Stimulated activated CD8-positive, alpha-beta memory T cell treated with anti-CD3 and anti-CD28 coated beads, Interleukin-4, amount 100 ng/mL, for 4 hours (primary cell): Measurements from ENCODE around the gene IMMP2L.

Source experiments
- DNase-seq, 2 donors: peaks; one replicate each; pipeline ENCODE4 v3.0.0-alpha.2; 2020; ENCODE audit warnings: low read depth in 2 of 2, low spot score in 1 of 2

The IMMP2L gene

DNA sequence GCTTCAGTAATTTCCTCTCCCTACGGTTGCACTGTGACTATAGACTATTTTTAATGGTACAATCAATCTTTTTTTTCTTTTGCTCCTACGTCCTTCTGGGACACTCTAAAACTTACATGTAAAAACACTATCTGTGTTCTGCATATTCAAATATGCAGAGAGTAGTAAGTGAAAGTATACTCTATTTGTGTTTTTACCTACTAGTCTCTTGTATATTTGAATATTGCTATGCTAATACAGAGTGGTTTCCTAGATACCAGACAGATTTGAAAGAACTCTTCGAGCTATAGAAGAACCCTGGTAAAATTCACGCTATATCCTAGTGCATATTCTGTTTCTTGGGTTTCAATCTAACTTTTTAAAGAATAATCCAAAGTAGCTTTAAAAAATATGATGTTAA, 672.2 kb downstream of the IMMP2L start:
- DNase-seq, result no peak

DNA sequence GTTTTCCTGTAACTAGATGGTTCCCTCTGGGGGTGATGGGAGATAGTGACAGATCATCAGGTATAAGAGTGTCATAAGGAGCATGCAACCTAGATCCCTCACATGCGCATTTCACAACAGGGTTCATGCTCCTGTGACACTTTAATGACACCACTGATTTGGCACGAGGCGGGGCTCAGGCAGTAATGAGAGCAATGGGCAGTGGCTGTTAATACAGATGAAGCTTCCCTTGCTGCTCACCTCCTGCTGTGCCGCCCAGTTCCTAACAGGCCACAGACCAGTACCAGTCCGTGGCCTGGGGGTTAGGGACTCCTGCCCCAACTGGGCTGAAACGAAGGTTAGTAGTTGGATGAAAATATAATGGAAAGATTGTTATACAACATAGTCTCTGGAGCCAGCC, 673.0 kb downstream of the IMMP2L start:
- DNase-seq, result no peak

DNA sequence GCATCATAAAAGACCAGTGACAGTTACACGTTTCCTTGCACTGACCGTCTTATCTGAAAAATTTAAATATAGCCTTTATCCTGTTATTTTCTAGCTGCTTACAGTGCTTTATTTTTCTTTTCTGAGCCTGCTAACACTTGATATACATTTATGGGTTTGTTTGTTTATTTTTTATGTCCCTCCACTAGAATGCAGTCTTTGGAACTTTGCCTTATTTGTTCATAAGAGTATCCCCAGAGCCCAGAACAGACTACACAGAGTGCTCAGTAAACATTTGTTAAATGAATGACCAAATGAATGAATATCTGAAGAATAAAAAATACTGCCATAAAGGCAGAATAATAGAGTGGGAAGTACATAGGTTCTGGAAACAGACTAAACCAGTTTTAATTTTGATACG, 673.7 kb downstream of the IMMP2L start:
- DNase-seq, result no peak

DNA sequence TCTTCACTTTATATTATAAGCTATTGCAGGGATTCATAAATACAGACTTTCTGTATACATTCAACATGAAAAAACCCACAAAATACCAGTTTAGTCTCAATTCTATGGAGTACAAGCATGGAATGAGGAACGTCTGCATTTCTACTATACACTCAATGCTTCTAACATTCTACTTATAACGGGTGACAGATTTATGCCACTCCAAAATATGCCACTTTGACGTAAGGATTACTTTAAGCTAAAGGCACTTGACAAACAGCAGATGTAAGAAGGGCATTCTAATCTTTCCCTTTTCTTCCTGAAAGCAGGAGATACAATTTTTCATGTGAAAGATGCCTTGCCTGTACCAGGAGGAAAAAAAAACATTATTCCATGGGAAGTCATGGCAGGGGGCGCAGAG, 676.8 kb downstream of the IMMP2L start:
- DNase-seq, result no peak

DNA sequence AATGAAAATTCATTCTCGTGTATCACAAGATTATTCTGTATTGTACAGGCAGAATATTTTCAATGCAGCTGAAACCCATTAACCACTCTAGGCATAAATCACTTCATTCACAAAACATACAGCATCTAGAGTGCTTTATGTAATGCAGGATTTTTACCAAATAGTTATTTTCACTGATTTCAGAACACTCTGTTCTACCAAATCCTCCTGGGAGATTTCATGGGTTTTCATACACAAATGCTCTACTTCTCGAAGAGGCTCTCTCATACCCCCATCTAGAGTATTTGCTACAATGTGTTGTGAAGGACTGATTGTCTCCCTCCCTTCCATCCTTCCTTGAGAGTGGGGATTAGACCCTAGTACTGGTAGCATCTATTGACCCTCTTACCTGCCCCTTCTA, 680.6 kb downstream of the IMMP2L start:
- DNase-seq, result no peak

DNA sequence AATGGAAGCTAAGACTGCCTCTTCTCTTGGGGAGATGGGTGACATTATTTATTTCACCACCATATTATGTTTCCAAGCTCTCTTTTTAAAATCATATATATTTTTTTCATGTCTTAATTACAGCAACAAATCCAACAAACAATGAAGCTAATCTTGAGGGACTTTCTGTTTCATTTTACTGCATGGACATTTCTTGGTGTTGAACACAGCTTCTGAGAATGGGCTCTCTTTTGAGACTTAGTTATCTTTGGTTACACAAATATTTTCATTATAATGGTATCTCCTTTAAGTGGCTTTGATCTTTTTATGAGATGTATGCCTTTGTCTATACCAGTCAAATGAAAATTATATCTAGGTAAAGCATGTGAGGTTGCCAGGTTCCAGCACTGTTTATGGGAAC, 681.3 kb downstream of the IMMP2L start:
- no peak for DNase-seq

DNA sequence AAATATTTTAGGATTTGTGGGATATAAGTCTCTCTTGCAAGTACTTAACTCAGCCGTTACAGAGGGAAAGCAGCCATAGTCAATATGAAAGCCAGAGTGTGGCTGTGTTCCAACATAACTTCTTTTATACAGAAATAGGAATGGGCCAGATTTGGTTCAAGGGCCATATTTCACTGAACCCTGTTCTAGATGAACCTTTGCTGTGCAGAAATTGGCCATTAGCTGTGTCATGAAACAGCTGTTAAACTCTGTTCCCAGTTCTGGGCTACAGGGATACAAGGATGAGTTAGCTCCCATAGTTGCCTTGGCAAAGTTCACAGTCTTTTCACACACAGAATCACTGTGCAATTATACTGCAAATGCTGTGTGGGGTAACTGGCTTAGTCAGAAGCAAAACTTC, 685.3 kb downstream of the IMMP2L start:
- DNase-seq, result no peak

DNA sequence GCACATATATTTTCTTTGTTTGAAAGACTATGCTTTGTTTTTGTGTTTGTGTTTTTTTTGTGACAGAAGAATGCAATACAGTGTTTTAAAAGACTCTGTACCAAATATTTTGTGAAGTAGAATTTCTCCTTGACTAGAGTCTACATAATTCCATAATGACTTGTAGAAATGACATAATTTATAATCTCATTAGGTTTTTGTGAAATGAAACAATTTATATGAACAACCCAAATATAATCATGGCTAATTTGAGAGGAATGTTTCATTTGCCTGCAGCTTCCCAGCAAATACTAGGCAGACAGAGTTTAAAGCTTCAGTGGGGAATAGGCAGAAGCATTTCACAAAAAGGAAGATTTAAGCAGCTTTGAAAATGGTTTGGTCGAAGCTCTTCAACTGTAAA, 686.9 kb downstream of the IMMP2L start:
- no peak for DNase-seq

DNA sequence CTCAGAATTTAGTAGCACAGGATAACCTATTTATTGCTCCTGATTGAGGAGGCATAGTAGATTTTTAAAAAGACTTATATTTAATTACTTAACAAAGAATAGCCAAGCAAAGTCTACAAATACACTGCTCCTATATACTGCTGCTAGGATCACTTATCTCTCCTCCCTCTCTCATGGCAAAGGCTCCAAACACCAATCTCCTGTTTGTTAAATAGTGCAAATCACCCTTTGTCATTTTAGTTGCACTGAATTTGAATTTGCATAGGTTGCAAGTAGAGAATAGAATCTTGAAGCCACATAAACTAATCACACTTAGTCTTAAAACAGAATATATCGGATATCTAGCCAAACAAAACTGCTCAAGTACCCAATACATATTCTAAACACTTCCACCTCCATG, 690.4 kb downstream of the IMMP2L start:
- DNase-seq, result no peak

DNA sequence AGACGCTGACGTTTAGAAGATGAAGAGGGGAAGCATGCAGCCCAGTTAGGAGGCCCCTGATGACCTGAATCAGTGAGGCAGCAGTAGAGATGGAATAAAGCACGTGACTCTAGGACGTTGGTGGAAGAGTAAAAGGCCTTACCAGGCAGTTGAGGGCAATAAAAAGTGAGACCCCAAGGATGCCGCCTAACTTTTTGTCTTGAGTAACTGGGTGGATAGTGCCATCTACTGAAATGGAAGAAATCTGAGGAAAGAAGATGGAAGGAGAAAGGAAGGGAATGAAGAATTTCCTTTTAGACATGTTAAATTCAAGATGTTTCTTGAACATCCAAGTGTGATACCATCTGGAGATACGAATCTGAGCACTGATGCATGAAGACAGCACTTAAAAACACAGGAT, 691.4 kb downstream of the IMMP2L start:
- no peak for DNase-seq

DNA sequence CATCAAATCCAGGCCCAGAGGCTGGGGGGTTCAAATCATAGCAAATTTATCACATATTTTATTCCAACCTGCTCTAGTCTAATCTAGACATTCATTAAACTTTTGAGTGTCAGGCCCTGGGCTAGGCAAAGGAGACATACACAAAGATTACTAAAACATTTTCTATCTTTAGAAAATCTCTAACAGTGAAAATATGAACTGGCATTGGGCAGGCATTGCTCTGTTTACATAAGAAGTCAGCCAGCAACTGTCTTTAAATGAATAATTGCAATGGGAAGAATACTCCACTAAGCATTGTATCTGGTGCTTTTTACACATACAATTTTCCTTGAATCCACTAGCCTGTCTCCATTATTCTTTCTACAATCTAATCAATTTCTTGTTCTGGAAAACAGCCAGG, 693.8 kb downstream of the IMMP2L start:
- DNase-seq, result no peak

DNA sequence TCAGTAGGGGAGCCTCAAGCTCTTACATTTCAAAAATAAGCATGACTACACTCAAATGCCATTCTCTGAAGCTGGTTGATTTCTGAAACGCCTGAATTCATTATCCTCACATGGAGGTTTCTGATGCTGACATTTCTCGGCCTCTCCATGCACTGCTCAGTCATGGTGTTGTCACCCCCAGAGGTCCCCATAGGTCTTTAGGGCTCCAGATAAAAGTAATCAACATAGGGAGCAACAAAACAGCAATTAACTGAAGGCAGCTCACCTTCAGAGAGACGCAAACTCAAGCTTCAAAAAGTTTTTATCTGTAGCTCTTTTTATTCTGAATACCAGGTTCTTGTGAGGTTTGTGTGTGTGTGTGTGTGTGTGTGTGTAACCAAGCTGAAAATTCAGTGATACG, 694.5 kb downstream of the IMMP2L start:
- DNase-seq, result no peak

DNA sequence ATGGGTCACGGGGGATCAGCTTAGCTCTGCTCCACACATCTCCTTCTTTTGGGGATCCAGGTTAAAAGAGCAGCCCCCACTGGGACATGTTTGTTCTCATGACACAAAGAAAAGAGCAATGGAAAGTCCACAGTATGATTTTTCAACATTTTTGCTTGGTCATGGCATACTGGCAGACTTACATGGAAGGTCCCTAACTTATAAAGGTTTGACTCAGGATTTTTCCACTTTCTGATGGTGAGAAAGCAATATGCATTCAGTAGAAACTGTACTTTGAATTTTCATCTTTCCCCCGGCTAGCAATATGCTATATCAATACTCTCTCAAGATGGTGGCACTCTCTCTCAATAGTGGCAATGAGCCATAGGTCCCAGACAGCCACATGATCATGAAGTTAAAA, 699.0 kb downstream of the IMMP2L start:
- DNase-seq, result no peak

DNA sequence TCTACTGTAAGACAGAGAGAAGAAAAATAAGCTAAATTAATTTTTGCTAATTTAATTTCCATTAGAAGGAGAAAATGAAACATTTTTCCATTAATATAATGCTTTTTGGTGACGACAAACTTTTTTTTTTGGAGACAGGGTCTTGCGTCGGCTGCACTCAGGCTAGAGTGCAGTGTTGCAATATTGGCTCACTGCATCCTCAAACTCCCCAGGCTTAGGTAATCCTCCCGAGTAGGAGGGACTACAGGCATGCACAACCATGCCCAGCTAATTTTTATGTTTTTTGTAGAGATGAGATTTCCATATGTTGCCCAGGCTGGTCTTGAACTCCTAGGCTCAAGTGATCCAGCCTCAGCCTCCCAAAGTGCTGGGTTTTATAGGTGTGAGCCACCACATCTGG, 701.1 kb downstream of the IMMP2L start:
- DNase-seq, result no peak

DNA sequence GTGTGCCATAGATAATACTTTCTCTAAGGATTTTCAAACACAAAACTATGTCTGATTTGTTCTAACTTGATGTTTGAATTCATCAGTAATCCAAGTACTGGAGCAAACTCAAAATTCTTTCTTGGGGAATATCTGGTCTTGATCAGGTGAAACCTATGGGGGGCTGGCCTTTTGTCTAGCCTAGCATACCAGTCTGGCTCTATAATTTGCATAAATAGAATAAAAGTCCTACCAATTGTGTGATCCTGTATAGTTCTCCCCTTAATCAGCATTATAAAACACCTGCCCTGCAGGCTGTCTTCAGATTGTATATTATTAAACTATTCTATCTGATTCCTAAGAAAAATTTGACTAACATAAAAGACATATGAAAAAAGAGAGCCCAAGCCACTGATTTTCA, 705.2 kb downstream of the IMMP2L start:
- no peak for DNase-seq

DNA sequence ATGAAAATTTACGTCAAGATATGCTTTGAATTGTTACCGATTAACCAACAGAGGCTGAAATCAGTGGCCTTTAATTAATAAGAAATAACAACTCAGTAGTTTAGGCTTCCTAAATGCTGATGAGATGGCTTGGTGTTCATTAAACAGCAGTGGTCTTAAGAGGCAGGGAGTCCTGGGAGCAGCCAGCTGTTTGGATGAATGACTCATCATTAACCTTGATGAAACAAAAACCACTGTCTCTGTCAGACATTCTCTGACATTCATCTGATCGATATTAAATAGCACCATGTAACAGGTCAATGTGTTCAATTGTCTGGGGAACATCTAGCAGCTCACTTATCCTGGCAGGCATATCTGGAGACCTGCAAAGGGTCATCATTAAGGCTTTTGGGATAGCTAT, 705.6 kb downstream of the IMMP2L start:
- DNase-seq, result no peak

DNA sequence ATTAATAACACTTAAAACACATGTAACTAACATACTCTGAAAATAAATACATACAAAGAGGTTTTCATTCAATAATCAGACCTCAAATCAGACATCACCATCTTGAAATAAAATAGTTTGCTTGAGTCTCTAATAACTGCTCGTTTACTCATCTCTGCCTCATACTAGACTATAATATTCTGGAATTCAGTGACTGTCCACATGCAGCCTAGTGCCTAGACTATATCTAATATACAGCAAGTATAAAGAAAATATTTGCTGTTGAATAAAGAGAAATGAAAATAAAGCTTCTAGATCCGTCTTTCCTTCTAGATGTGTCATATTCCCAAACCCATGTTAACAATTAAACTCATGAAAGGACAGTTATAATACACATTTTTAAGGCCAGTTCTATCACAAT, 707.6 kb downstream of the IMMP2L start:
- DNase-seq, result no peak

DNA sequence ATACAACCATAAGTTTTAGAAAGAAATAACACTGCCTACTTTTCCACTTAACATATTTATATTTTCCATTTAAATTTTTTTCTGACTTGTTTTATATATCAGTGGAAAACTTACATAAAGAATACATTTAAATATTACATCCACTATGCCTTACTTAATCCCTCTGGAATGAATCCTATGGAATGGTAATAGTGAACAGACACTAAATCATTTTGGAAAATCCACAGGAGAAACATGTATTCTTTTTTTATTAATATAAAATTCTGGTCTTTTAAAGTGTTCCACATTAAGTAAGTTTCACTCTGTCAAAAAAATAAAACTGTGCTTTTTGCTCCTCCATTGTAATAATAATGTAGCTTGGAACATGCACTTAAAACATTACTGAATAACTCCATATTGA, 708.1 kb downstream of the IMMP2L start:
- no peak for DNase-seq

DNA sequence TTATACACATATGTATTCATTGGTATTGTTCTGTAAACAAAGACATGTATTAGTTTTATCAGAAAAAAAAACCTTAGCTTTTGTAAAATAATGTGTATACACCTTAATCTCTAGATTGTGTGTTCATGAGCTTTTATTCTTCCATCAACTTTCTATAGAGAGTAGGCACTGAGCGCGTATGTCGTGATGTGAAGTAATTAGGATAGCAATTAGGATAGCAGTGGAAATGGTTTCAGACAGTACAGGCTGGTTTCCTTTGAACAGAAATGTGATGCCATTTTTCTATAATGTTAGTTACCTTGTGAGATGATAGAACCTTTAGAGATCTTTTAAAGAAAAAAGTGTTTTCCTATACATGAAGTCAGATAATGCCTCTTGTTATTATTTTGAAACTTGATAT, 709.0 kb downstream of the IMMP2L start:
- DNase-seq, result no peak

DNA sequence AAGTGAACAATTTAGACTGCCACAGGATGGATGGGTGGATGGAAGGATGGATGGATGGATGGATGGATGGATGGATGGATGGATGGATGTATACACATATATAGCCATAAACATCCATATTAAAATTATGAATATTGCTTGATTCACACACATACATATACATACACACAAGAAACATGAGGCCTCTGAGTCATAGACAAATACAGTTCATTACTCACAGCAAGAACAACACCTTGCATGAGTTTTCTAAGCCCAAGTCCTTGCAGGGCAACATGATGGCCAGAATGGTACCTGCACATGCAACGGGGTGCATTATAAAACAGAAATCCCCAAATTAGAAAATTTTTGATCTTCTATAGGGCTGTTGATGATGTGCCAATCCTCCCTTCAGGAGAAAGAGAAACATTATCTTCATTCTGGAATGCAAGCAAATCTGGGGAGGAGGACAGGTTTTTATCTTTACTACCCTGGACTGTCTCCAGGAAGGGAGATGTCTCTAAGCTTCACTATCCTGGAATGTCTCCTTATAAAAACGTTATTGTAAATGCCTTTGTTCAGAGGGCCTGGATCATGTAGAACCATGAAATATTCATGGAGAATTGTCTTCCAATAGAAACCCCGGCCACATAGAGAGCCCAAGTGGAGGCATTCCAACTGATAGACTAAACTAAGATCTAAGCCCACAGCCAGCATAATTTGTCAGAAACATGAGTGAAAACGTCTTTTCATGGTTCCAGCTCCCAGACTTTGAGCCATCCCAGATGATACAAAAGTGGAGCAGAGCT, 709.9 kb downstream of the IMMP2L start:
- DNase-seq, result no peak

DNA sequence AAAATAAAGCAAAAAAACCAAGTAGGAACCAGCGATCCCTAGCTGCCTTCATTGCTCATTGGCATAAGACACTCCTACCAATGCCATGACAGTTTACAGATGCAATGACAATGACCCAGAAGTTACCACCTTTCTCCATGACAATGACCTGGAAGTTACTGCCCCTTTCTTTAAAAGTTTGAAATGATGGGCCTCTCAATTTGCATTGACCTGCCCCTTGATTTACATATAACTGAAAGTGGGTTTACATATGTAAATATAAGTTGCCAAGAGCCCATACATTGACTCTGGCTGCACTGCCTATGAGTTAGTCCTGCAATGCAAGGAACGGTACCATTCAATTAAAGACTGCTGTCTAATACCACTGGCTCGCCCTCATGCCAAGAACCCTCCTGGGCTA, 712.1 kb downstream of the IMMP2L start:
- DNase-seq, result no peak

DNA sequence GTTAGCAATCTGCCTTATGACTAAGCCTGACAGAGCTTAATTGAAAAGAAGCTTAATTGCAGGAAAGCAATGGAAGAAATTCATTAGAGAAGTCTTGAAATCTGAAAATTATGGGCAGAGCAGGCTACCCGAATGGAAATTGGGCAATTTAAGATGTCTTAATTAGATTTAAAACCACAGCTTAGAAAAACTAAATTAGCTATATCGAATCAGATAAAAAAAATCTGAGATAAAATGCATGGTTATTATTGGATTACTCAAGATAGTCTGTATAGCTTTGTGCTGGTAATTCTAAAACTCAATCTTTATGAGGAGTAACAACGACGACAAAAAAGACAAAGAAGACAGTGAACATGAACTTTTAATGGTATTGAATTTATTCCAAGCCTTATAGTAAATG, 719.5 kb downstream of the IMMP2L start:
- no peak for DNase-seq

DNA sequence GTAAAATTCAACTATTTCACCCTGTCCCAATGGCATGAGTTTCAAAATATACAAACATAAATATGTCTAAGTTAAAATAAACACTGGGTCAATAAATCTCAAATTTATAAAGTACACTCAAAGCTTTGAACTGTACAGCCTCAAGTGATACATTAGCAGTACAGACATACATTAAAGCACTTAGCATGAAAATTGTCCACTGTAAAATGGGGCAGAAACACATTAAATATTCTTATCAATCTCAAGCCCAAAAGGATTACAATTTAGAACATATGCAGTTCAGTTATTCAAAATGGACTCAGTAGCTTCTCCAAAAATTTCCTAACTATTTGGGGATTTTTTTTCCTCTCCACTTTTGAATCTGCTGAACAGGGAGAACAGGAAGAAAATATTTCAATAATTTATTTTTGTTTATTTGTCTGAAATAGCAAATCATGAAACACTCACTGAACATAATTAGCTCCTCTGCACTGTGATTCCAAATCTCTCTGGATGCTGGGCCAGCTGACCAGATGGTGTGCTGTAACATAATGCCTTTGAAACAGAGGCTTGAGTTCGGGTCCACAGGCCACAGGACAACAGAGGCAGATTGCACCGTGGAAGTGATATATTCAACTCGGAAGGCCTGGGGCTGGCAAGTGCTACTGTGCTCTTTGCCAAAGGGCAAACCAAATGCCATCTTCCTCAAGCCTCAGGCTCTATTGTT, 720.3 kb downstream of the IMMP2L start:
- no peak for DNase-seq
